NCI-H510A treated with DMSO at 0.1 percent for 48 hours (cell line): ENCODE measurements around the gene PTPRN2.

Experiments used
- DNase-seq: peaks from one replicate; lab custom pipeline; 2025; lab: John Stamatoyannopoulos, UW

PTPRN2 gene

GRCh38 chr7:157585113-157585861, 1002.3 kb downstream of the PTPRN2 start:
- DNase-seq = no peak

- no peak for DNase-seq
Measured at GRCh38 chr7:157584420-157584819, 1003.2 kb downstream of the PTPRN2 start.

DNA sequence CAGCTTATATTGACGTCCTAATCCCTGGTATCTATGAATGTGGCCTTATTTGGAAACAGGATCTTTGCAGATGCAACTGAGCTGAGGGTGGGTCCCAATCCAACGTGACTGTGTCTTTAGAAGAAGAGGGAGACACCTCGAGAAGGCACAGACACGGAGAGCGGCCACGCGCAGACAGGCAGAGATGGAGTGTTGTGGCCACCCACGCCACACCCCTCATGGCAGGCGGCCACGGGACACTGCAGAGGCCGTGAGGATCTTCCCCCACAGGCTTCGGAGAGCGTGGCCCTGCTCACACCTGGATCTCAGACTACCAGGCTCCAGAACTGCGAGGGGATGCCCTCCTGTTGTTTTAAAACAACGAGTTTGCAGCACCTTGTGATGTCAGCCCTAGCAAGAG, 1005.9 kb downstream of the PTPRN2 start:
- no peak for DNase-seq

DNA sequence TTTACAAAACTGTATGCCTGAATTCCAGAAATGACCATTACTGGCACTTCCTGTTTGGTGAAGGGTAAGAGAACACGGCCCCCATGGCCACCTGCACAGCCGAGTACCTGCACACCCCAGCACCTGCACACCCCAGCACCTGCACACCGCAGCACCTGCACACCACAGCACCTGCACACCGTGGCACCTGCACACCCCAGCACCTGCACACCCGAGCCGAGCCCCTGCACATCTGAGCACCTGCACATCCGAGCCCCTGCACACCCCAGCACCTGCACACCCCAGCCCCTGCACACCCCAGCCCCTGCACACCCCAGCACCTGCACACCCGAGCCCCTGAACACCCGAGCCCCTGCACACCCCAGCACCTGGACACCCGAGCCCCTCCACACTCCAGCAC, 1007.3 kb downstream of the PTPRN2 start:
- DNase-seq = no peak

- DNase-seq = no peak
Measured at GRCh38 chr7:157579425-157579824, 1008.2 kb downstream of the PTPRN2 start.

GRCh38 chr7:157577796-157578339, 1009.8 kb downstream of the PTPRN2 start:
- no peak for DNase-seq

GRCh38 chr7:157577061-157577460, 1010.6 kb downstream of the PTPRN2 start:
- DNase-seq = no peak

DNA sequence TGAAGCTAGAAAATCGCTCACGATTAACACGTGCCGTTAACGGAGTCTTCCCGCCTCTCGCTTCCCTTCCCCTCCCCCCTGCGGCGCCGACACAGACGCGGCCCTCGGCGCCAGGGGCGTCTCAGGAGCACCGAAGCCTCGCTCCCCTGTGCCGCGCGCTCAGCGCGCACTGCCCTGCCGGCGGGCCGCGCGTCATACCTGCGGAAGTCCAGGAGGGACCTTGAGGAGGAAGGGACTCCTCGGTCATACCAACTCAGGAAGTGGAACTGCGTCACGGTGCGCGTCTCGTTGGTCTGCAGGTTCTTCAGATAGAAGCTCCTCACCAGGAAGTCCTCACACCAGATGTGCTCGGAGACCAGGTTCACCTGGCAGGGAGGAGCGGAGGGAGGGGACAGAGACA, 1011.2 kb downstream of the PTPRN2 start:
- DNase-seq = no peak

GRCh38 chr7:157575777-157576176, 1011.8 kb downstream of the PTPRN2 start:
- DNase-seq = no peak

DNA sequence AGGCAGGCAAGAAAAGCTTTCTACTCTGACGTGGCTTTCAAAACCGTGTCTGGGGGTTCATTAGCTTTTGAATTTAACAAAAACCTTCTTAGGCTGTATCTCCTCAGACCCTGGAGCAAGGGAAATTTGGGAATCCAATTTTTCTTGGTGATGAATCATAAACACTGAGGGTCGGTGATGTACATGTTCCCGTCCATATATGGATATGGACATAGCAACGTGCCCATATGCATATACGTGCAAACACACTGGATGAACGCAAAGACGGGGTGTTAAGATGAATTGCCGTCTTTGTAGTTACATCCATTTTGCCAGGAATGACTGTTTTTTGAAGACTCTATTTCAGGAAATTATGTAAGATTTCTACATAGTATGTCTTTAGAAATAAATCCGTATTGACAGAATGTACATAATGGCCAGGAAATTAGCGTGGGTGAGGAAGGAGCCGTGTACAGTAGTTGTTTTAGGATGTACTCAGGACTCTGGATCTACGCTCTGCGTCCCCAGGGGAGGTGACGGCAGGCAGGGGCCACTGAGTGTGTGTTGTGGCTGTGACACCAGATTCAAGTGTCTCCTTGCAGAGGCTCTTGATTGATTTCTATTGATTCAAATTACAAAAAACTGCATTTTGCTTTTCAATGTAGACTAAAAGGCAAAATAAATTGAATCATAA, 1012.6 kb downstream of the PTPRN2 start:
- no peak for DNase-seq

- DNase-seq = no peak
Measured at GRCh38 chr7:157574120-157574825, 1013.4 kb downstream of the PTPRN2 start.

DNA sequence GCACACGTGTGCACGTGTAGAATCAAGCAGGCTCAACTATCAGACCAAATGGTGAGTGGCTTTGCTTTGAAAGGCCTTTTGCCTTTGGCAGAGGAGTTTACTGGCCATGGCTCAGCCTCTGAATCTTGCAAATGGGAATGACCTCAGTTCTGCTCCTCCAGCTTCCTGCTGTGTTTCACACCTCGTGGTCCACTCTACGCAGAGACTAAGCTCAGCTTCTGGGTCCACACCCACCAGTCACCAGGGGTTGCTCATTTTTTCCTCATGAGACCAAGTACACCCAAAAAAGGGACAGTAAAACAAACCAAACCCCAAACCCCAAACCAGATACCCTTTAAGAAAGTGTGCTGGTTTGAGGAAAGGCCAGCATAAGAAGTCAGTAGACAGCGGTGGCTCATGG, 1014.4 kb downstream of the PTPRN2 start:
- no peak for DNase-seq

GRCh38 chr7:157572622-157573021, 1015.0 kb downstream of the PTPRN2 start:
- DNase-seq = no peak

GRCh38 chr7:157570531-157571200, 1017.0 kb downstream of the PTPRN2 start:
- DNase-seq = no peak

GRCh38 chr7:157569967-157570366, 1017.7 kb downstream of the PTPRN2 start:
- DNase-seq = no peak

GRCh38 chr7:157568770-157569584, 1018.6 kb downstream of the PTPRN2 start:
- DNase-seq = no peak

DNA sequence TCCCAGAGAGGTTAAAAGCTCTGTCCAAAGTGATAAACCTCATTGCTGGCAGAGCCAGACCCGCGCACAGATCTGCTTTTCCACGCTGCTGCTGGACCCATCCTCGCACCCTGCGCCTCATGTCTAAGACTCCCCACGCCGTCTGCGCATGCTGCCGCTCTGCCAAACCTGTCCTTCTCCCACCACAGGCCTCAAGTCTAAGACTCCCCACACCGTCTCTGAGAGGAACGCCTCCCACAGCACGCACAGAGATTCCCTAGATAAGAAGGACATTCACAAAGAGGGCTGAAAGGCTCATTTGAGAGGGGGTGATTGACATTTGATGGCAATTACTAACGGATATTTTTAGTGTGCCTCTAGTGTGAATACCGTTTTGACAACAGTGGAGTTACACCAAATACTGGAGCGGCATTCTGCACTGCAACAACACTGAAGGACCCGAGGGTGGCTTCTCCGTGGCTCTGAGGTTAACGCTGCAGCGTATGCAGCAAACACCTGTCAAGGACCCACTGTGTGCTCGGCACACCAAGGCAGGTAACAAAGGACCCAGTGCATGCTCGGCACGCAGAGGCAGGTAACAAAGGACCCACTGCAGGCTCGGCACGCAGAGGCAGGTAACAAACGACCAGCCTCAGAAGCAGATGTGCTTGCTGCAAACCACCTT, 1019.4 kb downstream of the PTPRN2 start:
- no peak for DNase-seq

DNA sequence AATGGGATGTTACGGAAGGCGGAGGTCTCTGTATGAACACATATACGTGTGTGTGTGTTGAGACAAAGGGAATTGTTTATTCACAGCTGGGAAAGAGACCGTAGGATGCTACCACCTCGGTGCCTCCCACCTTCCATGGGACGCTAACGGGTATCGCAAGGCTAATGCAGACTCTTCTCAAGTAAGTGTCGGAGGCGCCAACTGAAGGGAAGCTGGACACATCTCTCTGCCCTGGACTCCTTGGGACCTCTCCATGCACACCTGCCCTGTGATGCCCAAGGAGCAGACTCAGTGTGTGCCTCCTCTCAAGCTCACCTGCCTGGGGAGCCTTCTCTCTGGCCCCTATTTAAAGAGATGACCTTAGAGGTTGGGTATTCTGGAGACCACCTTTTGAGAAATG, 1020.0 kb downstream of the PTPRN2 start:
- DNase-seq = no peak

DNA sequence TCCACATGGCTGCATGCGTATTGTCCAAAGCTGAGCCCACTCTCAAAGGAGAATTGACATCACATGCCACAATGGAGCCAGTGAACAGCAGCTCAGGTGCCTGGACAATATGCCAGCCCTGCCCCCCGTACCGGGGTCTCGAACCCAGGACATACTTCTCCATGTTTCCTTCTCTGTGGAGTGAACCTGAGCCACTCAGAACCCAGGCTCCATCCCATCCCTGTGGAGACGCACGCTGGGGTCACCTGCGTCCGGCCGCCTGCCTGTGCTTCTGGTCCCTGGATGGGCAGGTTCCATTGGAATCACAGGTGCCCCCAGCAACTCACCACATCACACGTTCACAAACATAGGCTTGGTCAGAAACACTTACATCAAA, 1021.0 kb downstream of the PTPRN2 start:
- DNase-seq = no peak

- DNase-seq = no peak
Measured at GRCh38 chr7:157565981-157566630, 1021.5 kb downstream of the PTPRN2 start.
